ENCODE results near the gene CCDC86.

Gene CCDC86

GRCh38 chr11:60835534-60835846, 6.4 kb upstream of the CCDC86 start:
- DNase-seq (ENCODE audit: low read depth in 1 of 2, low spot score in 1 of 2), result no peak
- no peak for TF ChIP-seq GABPA (IDR thresholded peaks at IDR 0.05; ENCODE audit: low read depth)
- Histone ChIP-seq H3K27me3 (ENCODE audit: insufficient read depth, poor library complexity, severe bottlenecking) (no peaks in the 10 kb centered on the region), H3K27ac (replicated peaks) (no peak overlapping the region), H3K4me3 (replicated peaks; ENCODE audit: insufficient read depth, low read length) (no peak overlapping the region)

- TF ChIP-seq GABPA (IDR thresholded peaks at IDR 0.05; ENCODE audit: low read depth) (no peak), POLR2AphosphoS5 (IDR thresholded peaks at IDR 0.05; ENCODE audit: low read depth) (no peak), SPI1 (IDR thresholded peaks at IDR 0.05; ENCODE audit: borderline replicate concordance, low read depth) (no peak)
- TF ChIP-seq, protein P1, sequence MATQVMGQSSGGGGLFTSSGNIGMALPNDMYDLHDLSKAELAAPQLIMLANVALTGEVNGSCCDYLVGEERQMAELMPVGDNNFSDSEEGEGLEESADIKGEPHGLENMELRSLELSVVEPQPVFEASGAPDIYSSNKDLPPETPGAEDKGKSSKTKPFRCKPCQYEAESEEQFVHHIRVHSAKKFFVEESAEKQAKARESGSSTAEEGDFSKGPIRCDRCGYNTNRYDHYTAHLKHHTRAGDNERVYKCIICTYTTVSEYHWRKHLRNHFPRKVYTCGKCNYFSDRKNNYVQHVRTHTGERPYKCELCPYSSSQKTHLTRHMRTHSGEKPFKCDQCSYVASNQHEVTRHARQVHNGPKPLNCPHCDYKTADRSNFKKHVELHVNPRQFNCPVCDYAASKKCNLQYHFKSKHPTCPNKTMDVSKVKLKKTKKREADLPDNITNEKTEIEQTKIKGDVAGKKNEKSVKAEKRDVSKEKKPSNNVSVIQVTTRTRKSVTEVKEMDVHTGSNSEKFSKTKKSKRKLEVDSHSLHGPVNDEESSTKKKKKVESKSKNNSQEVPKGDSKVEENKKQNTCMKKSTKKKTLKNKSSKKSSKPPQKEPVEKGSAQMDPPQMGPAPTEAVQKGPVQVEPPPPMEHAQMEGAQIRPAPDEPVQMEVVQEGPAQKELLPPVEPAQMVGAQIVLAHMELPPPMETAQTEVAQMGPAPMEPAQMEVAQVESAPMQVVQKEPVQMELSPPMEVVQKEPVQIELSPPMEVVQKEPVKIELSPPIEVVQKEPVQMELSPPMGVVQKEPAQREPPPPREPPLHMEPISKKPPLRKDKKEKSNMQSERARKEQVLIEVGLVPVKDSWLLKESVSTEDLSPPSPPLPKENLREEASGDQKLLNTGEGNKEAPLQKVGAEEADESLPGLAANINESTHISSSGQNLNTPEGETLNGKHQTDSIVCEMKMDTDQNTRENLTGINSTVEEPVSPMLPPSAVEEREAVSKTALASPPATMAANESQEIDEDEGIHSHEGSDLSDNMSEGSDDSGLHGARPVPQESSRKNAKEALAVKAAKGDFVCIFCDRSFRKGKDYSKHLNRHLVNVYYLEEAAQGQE (IDR thresholded peaks at IDR 0.05; ENCODE audit: insufficient replicate concordance, low read depth), result no peak
- TF ChIP-seq, protein P2, sequence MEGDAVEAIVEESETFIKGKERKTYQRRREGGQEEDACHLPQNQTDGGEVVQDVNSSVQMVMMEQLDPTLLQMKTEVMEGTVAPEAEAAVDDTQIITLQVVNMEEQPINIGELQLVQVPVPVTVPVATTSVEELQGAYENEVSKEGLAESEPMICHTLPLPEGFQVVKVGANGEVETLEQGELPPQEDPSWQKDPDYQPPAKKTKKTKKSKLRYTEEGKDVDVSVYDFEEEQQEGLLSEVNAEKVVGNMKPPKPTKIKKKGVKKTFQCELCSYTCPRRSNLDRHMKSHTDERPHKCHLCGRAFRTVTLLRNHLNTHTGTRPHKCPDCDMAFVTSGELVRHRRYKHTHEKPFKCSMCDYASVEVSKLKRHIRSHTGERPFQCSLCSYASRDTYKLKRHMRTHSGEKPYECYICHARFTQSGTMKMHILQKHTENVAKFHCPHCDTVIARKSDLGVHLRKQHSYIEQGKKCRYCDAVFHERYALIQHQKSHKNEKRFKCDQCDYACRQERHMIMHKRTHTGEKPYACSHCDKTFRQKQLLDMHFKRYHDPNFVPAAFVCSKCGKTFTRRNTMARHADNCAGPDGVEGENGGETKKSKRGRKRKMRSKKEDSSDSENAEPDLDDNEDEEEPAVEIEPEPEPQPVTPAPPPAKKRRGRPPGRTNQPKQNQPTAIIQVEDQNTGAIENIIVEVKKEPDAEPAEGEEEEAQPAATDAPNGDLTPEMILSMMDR (IDR thresholded peaks at IDR 0.05; ENCODE audit: insufficient read depth, low read length), result no peak
- no peak overlapping the region for H3K27ac ChIP-seq (replicated peaks)
- no peak for DNase-seq (ENCODE audit: low read depth in 1 of 2, low spot score in 1 of 2)
- H3K27me3 ChIP-seq (ENCODE audit: insufficient read depth, poor library complexity, severe bottlenecking), result no peaks in the 10 kb centered on the region
- H3K4me3 ChIP-seq (replicated peaks; ENCODE audit: insufficient read depth, low read length), result no peak overlapping the region
Observed at GRCh38 chr11:60836866-60837515, 4.9 kb upstream of the CCDC86 start.

DNA sequence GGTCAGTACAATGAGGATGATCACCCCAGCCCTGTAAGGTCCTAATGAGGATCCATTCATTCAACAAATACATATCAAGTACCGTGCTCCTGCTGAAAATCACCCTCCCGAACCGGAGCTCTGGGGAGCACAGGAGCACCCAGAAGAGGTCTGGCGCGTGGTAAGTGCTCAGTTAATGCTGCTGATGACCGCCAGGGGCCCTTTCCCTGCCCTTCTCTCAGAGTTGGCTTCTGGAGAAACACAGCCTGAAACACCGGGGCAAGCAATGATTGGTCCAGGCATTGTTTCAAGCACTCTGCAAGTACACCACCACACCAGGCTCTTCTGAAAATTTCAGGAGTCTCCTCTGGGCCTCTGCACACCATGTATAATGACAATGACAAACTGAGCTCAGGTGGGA, 3.8 kb upstream of the CCDC86 start:
- Histone ChIP-seq H3K27ac (replicated peaks) (no peak overlapping the region), H3K27me3 (ENCODE audit: insufficient read depth, poor library complexity, severe bottlenecking) (no peaks in the 10 kb centered on the region), H3K4me3 (replicated peaks; ENCODE audit: insufficient read depth, low read length) (no peak overlapping the region)
- no peak for DNase-seq (ENCODE audit: low read depth in 1 of 2, low spot score in 1 of 2)
- TF ChIP-seq GABPA (IDR thresholded peaks at IDR 0.05; ENCODE audit: low read depth) (no peak), SPI1 (IDR thresholded peaks at IDR 0.05; ENCODE audit: borderline replicate concordance, low read depth) (no peak), POLR2AphosphoS5 (IDR thresholded peaks at IDR 0.05; ENCODE audit: low read depth) (no peak)
- TF ChIP-seq, protein P1 (IDR thresholded peaks at IDR 0.05; ENCODE audit: insufficient replicate concordance, low read depth), result no peak
- TF ChIP-seq, protein P2 (IDR thresholded peaks at IDR 0.05; ENCODE audit: insufficient read depth, low read length), result no peak

- DNase-seq (ENCODE audit: low read depth in 1 of 2, low spot score in 1 of 2), result no peak
- no peak overlapping the region for H3K27ac ChIP-seq (replicated peaks)
- TF ChIP-seq, protein P2 (IDR thresholded peaks at IDR 0.05; ENCODE audit: insufficient read depth, low read length), result no peak
- TF ChIP-seq, protein P1 (IDR thresholded peaks at IDR 0.05; ENCODE audit: insufficient replicate concordance, low read depth), result no peak
- TF ChIP-seq SPI1 (IDR thresholded peaks at IDR 0.05; ENCODE audit: borderline replicate concordance, low read depth) (no peak), POLR2AphosphoS5 (IDR thresholded peaks at IDR 0.05; ENCODE audit: low read depth) (no peak), GABPA (IDR thresholded peaks at IDR 0.05; ENCODE audit: low read depth) (no peak)
- no peaks in the 10 kb centered on the region for H3K27me3 ChIP-seq (ENCODE audit: insufficient read depth, poor library complexity, severe bottlenecking)
- H3K4me3 ChIP-seq (replicated peaks; ENCODE audit: insufficient read depth, low read length), result no peak overlapping the region
Observed at GRCh38 chr11:60840470-60841430, 1.2 kb upstream of the CCDC86 start.

Measured in HL-60 (cell line).